HEK293 (cell line): ENCODE results near the gene KLHL29.

Experiments used
- CTCF ChIA-PET: fragments of 350-600 bp; formaldehyde crosslinking; extraction: SDS; loops from one replicate; lab custom pipeline; 2021; ENCODE audit warnings: antibody characterized with exemption; lab: Yijun Ruan, JAX
- POLR2A ChIA-PET: fragments of 300-600 bp; formaldehyde crosslinking; extraction: SDS; loops from one replicate; lab custom pipeline; 2020; ENCODE audit warnings: antibody characterized with exemption, inconsistent platforms; lab: Yijun Ruan, JAX
- H3K27ac ChIP-seq: fragments of 200-500 bp; sonication (Bioruptor generic); 2 replicates; pipeline ENCODE4 v1.5.1; 2014; ENCODE audit warnings: low read depth, low read length, control low read depth, inconsistent platforms; ENCODE audit errors: extremely low read depth
- H3K36me3 ChIP-seq, 2 experiments: fragments of 200-500 bp in 1 of 2; sonication (Bioruptor generic) in 1 of 2; 1 replicate in 1 of 2; 2 replicates in 1 of 2; pipeline ENCODE4 v1.5.1; 2014 to 2017; ENCODE audit warnings: inconsistent platforms in 2 of 2, low read length in 2 of 2; ENCODE audit not compliant: control insufficient read depth in 2 of 2, insufficient read depth in 1 of 2
- H3K4me1 ChIP-seq: fragments of 200-500 bp; sonication (Bioruptor generic); 2 replicates; pipeline ENCODE4 v1.5.1; 2014; ENCODE audit warnings: mild to moderate bottlenecking, low read length, inconsistent platforms; ENCODE audit not compliant: control insufficient read depth, insufficient read depth
- H3K4me3 ChIP-seq: 2 replicates; pipeline ENCODE4 v1.5.1; 2011; ENCODE audit warnings: low read depth, mild to moderate bottlenecking, control low read depth, low read length, moderate library complexity
- H3K9me3 ChIP-seq: fragments of 200-500 bp; sonication (Bioruptor generic); 2 replicates; pipeline ENCODE4 v1.5.1; 2014; ENCODE audit warnings: low read depth, low read length, inconsistent platforms; ENCODE audit not compliant: control insufficient read depth, insufficient read depth
- KLF7 ChIP-seq: fragments of 450-650 bp; formaldehyde crosslinking; IDR thresholded peaks from 2 replicates; pipeline ENCODE4 v1.5.1; 2016; ENCODE audit warnings: missing biosample characterization, missing genetic modification characterization, borderline replicate concordance
- SALL2 ChIP-seq: fragments of 450-650 bp; formaldehyde crosslinking; IDR thresholded peaks from 2 replicates; pipeline ENCODE4 v1.5.0; 2017; ENCODE audit warnings: missing biosample characterization, mild to moderate bottlenecking, missing genetic modification characterization, borderline replicate concordance
- TRIM28 ChIP-seq: IDR thresholded peaks from 2 replicates; pipeline ENCODE4 v1.6.1; 2011; ENCODE audit warnings: low read length, control low read depth, borderline replicate concordance
- ZBTB1 ChIP-seq: fragments of 450-650 bp; formaldehyde crosslinking; IDR thresholded peaks from 2 replicates; pipeline ENCODE4 v1.5.1; 2016; ENCODE audit warnings: missing biosample characterization, missing genetic modification characterization
- ZBTB7A ChIP-seq: fragments of 450-650 bp; formaldehyde crosslinking; IDR thresholded peaks from 2 replicates; pipeline ENCODE4 v1.5.1; 2016; ENCODE audit warnings: low read depth, missing biosample characterization, missing genetic modification characterization
- ZFP41 ChIP-seq: fragments of 450-650 bp; formaldehyde crosslinking; IDR thresholded peaks from 2 replicates; pipeline ENCODE4 v1.5.1; 2016; ENCODE audit warnings: missing biosample characterization, missing genetic modification characterization, borderline replicate concordance
- ZNF311 ChIP-seq: fragments of 450-650 bp; formaldehyde crosslinking; IDR thresholded peaks from 2 replicates; pipeline ENCODE4 v1.5.1; 2017; ENCODE audit warnings: missing biosample characterization, missing genetic modification characterization, borderline replicate concordance
- ZNF473 ChIP-seq: fragments of 450-650 bp; formaldehyde crosslinking; IDR thresholded peaks from 2 replicates; pipeline ENCODE4 v1.5.1; 2017; ENCODE audit warnings: missing biosample characterization, missing genetic modification characterization
- ZNF664 ChIP-seq: fragments of 450-650 bp; formaldehyde crosslinking; IDR thresholded peaks from 2 replicates; pipeline ENCODE4 v1.5.1; 2016; ENCODE audit warnings: missing biosample characterization, missing genetic modification characterization
- ZNF677 ChIP-seq: fragments of 450-650 bp; IDR thresholded peaks from 2 replicates; pipeline ENCODE4 v1.5.0; 2018; ENCODE audit warnings: missing biosample characterization, mild to moderate bottlenecking, missing genetic modification characterization, moderate library complexity
- TF ChIP-seq, protein P1 (sequence below): fragments of 450-650 bp; formaldehyde crosslinking; IDR thresholded peaks from 2 replicates; pipeline ENCODE4 v1.5.0; 2017; ENCODE audit warnings: missing biosample characterization, missing genetic modification characterization, borderline replicate concordance
- TF ChIP-seq, protein P2 (sequence below): fragments of 450-650 bp; formaldehyde crosslinking; IDR thresholded peaks from 2 replicates; pipeline ENCODE4 v1.5.1; 2016; ENCODE audit warnings: missing biosample characterization, missing genetic modification characterization
- TF ChIP-seq, protein P3 (sequence below): fragments of 450-650 bp; formaldehyde crosslinking; IDR thresholded peaks from 2 replicates; pipeline ENCODE4 v1.5.1; 2017; ENCODE audit warnings: missing biosample characterization, missing genetic modification characterization

The KLHL29 gene

DNA sequence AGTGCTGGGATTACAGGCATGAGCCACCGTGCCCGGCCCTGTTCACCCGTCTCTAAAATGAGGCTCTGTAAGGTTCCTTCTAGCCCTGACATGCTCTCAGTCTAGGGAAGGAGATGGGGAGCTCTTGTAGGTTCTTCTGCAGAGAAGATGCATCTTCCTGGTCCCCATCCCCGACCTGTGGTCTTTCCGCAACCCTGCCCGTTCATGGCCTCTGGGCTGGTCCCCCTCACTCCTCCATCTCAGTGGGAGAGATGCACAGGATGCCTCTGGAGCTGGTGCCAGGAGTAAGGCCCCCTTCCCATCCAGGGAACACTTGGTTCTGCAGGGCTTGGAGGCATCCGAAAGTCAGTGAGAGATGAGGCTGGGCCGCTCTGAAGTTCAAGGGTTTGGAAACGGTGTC lies 212.7 kb downstream of the KLHL29 start:
- H3K36me3 ChIP-seq, result no peaks in the 10 kb centered on the region
- H3K27ac ChIP-seq, result no peak overlapping the region
- no peaks in the 10 kb centered on the region for H3K9me3 ChIP-seq
- TF ChIP-seq ZNF473 (tag by site-specific recombination) (no peak), ZNF664 (tag by site-specific recombination) (no peak)
- H3K4me3 ChIP-seq, result no peak overlapping the region
- CTCF ChIA-PET, result no interaction called here
- H3K4me1 ChIP-seq, result no peaks in the 10 kb centered on the region
- POLR2A ChIA-PET, result interaction anchor here (0.6 kb wide), 1 partner anchor 10 kb away, joined by 3 read pairs; no protein-coding TSS in a partner anchor

DNA sequence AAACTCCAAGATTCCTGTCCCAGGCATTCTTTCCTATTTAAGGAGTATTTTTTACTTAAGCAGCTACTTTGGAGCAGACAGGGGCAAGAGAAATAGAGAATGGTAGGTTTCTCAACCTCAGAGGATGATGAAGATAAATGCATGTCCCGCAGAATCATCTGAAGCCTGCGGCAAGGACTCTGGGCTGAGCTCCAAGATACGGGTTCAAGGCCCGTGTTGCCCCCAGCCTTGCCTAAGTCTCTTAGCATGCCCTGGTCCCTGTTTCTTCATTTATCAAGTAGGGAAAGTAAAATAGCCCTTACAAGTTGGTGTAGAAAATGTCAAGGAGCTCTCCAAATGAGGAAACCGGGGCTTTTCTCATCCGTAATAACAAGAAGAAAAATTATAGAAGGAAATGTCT lies 214.0 kb downstream of the KLHL29 start:
- ChIA-PET CTCF (interaction anchor here (0.6 kb wide), 1 partner anchor 37 kb away, joined by 3 read pairs; no protein-coding TSS in a partner anchor), POLR2A (no interaction called here)
- H3K4me1 ChIP-seq, result no peaks in the 10 kb centered on the region
- no peak overlapping the region for H3K27ac ChIP-seq
- TF ChIP-seq ZNF311 (tag by site-specific recombination) (no peak), ZFP41 (tag by site-specific recombination) (no peak), TRIM28 (no peak)
- TF ChIP-seq, protein P1, sequence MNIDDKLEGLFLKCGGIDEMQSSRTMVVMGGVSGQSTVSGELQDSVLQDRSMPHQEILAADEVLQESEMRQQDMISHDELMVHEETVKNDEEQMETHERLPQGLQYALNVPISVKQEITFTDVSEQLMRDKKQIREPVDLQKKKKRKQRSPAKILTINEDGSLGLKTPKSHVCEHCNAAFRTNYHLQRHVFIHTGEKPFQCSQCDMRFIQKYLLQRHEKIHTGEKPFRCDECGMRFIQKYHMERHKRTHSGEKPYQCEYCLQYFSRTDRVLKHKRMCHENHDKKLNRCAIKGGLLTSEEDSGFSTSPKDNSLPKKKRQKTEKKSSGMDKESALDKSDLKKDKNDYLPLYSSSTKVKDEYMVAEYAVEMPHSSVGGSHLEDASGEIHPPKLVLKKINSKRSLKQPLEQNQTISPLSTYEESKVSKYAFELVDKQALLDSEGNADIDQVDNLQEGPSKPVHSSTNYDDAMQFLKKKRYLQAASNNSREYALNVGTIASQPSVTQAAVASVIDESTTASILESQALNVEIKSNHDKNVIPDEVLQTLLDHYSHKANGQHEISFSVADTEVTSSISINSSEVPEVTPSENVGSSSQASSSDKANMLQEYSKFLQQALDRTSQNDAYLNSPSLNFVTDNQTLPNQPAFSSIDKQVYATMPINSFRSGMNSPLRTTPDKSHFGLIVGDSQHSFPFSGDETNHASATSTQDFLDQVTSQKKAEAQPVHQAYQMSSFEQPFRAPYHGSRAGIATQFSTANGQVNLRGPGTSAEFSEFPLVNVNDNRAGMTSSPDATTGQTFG (tag by site-specific recombination), result no peak
- H3K4me3 ChIP-seq, result no peak overlapping the region
- H3K9me3 ChIP-seq, result no peaks in the 10 kb centered on the region
- H3K36me3 ChIP-seq, result no peaks in the 10 kb centered on the region

DNA sequence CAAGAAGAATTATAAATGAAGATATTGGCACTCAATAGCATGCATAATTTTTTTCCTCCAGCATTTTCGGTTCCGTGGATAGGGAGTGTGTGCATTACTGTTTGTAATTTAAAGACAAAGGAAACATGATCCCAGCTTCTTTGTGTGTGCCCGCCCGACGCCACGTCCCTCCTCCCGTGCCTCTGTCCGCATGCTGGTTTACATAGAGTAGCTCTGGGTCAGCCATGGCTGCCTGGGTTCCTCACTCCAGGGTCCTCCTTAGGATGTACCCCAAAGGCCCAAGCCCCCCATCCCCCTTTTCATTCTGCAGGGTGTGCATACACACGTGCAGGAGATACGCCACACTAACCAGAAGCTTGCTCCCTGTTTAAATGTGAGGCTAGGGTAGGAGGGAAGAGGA lies 214.7 kb downstream of the KLHL29 start:
- Histone ChIP-seq H3K4me3 (no peak overlapping the region), H3K4me1 (no peaks in the 10 kb centered on the region)
- TF ChIP-seq ZNF664 (tag by site-specific recombination) (no peak), ZNF677 (tag by site-specific recombination) (no peak), ZBTB7A (tag by site-specific recombination) (no peak), KLF7 (tag by site-specific recombination) (no peak), ZBTB1 (tag by site-specific recombination) (no peak), SALL2 (tag by site-specific recombination) (no peak)
- TF ChIP-seq, protein P2, sequence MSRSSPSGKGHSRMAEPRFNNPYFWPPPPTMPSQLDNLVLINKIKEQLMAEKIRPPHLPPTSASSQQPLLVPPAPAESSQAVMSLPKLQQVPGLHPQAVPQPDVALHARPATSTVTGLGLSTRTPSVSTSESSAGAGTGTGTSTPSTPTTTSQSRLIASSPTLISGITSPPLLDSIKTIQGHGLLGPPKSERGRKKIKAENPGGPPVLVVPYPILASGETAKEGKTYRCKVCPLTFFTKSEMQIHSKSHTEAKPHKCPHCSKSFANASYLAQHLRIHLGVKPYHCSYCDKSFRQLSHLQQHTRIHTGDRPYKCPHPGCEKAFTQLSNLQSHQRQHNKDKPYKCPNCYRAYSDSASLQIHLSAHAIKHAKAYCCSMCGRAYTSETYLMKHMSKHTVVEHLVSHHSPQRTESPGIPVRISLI (tag by site-specific recombination), result no peak
- TF ChIP-seq, protein P3, sequence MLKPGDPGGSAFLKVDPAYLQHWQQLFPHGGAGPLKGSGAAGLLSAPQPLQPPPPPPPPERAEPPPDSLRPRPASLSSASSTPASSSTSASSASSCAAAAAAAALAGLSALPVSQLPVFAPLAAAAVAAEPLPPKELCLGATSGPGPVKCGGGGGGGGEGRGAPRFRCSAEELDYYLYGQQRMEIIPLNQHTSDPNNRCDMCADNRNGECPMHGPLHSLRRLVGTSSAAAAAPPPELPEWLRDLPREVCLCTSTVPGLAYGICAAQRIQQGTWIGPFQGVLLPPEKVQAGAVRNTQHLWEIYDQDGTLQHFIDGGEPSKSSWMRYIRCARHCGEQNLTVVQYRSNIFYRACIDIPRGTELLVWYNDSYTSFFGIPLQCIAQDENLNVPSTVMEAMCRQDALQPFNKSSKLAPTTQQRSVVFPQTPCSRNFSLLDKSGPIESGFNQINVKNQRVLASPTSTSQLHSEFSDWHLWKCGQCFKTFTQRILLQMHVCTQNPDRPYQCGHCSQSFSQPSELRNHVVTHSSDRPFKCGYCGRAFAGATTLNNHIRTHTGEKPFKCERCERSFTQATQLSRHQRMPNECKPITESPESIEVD (tag by site-specific recombination), result no peak
- TF ChIP-seq, all 188 proteins: peak for 0
- H3K36me3 ChIP-seq, result no peaks in the 10 kb centered on the region
- POLR2A ChIA-PET, result no interaction called here
- H3K27ac ChIP-seq, result no peak overlapping the region
- H3K9me3 ChIP-seq, result no peaks in the 10 kb centered on the region
- CTCF ChIA-PET, result no interaction called here
